ENCODE data around the gene B3GNT7.

- TF ChIP-seq, protein P1, sequence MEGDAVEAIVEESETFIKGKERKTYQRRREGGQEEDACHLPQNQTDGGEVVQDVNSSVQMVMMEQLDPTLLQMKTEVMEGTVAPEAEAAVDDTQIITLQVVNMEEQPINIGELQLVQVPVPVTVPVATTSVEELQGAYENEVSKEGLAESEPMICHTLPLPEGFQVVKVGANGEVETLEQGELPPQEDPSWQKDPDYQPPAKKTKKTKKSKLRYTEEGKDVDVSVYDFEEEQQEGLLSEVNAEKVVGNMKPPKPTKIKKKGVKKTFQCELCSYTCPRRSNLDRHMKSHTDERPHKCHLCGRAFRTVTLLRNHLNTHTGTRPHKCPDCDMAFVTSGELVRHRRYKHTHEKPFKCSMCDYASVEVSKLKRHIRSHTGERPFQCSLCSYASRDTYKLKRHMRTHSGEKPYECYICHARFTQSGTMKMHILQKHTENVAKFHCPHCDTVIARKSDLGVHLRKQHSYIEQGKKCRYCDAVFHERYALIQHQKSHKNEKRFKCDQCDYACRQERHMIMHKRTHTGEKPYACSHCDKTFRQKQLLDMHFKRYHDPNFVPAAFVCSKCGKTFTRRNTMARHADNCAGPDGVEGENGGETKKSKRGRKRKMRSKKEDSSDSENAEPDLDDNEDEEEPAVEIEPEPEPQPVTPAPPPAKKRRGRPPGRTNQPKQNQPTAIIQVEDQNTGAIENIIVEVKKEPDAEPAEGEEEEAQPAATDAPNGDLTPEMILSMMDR (IDR thresholded peaks at IDR 0.05), result no peak
- no peak for TF ChIP-seq POLR2A (IDR thresholded peaks at IDR 0.05)
These were observed 9.1 kb upstream of the B3GNT7 start for GRCh38 chr2:231386446-231386845.

Data from upper lobe of left lung (tissue), 4 donors.